ENCODE results near the gene FAM184B. TPM values are rescaled to one million over a fixed set of nuclear protein-coding genes. Genes with fewer than 3 reads are reported as not detected.

The FAM184B gene
- total RNA-seq, 4 donors from 2014 or later = not detected

- H3K27ac ChIP-seq = no peak overlapping the region
- H3K36me3 ChIP-seq = peaks cover 70 to 78% of the 10 kb centered on the region in 2 donors
- H3K4me3 ChIP-seq (replicated peaks in 1 of 3) = no peak overlapping the region
- WGBS, 2 donors = 81 to 91% methylated on average over 7 of the region's 7 CpGs
- no peak for TF ChIP-seq POLR2A (IDR thresholded peaks at IDR 0.05)
- no peak for TF ChIP-seq CTCF (IDR thresholded peaks at IDR 0.05)
- H3K9me3 ChIP-seq = no peaks in the 10 kb centered on the region
- intact Hi-C loops (cut with DNase I) = no loop called here
- no peak for DNase-seq
- H3K27me3 ChIP-seq = no peaks in the 10 kb centered on the region
- H3K4me1 ChIP-seq = peaks cover 0 to 6% of the 10 kb centered on the region in 2 donors
These were observed 157.9 kb downstream of the FAM184B start for GRCh38 chr4:17623451-17624001.

- intact Hi-C loops (cut with DNase I) = loop anchor here (5.0 kb wide), 1 partner anchor 37 kb away; no protein-coding TSS in a partner anchor
- 74 to 79% methylated on average over 7 of the region's 7 CpGs for WGBS, 2 donors
These were observed 161.9 kb downstream of the FAM184B start for GRCh38 chr4:17619416-17620105.

DNA sequence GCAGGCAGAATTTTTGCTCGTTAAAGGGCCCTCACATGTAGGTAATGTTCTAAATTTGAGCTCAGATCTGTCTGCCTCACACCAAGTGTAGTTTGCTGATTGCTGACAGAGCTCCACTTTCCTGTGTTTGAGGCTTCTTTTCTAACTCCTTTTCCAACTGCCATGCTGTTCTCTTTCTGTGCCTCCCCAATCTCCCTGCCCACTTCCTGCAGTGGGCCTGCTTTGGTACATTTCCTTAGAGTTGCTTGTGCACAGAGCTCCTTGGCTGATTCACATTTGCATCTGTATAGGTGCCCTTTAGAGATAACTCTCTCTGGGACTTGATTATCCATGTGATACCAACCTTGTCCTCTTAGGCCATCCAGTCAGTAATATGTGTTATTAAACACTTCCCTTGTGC is 162.5 kb downstream of the FAM184B start:
- intact Hi-C loops (cut with DNase I) = loop anchor here (5.0 kb wide), 1 partner anchor 37 kb away; no protein-coding TSS in a partner anchor
- DNase-seq = no peak
- Histone ChIP-seq H3K27ac (no peak overlapping the region), H3K9me3 (no peaks in the 10 kb centered on the region), H3K27me3 (no peaks in the 10 kb centered on the region), H3K36me3 (peaks cover 27 to 36% of the 10 kb centered on the region in 2 donors), H3K4me1 (peaks cover 18 to 29% of the 10 kb centered on the region in 2 donors), H3K4me3 (replicated peaks in 1 of 3) (no peak overlapping the region)
- TF ChIP-seq CTCF (IDR thresholded peaks at IDR 0.05) = no peak
- TF ChIP-seq POLR2A (IDR thresholded peaks at IDR 0.05) = no peak
- 52 to 76% methylated on average over 1 of the region's 1 CpG for WGBS, 2 donors

More at GRCh38 chr4:17619416-17620105, 161.9 kb downstream of the FAM184B start:
- H3K4me3 ChIP-seq (replicated peaks in 1 of 3) = no peak overlapping the region
- TF ChIP-seq POLR2A (IDR thresholded peaks at IDR 0.05) (no peak), CTCF (IDR thresholded peaks at IDR 0.05) (no peak)
- no peak overlapping the region for H3K27ac ChIP-seq
- peaks cover 18 to 29% of the 10 kb centered on the region in 2 donors for H3K4me1 ChIP-seq
- no peak for DNase-seq
- H3K27me3 ChIP-seq = no peaks in the 10 kb centered on the region
- no peaks in the 10 kb centered on the region for H3K9me3 ChIP-seq
- H3K36me3 ChIP-seq = peaks cover 34 to 42% of the 10 kb centered on the region in 2 donors

GRCh38 chr4:17616283-17616682 is 165.1 kb downstream of the FAM184B start:
- no peak overlapping the region for H3K4me3 ChIP-seq (replicated peaks in 1 of 3)
- 68 to 69% methylated on average over 5 of the region's 5 CpGs for WGBS, 2 donors
- peaks cover 18 to 34% of the 10 kb centered on the region in 2 donors for H3K4me1 ChIP-seq
- TF ChIP-seq CTCF (IDR thresholded peaks at IDR 0.05) = no peak
- TF ChIP-seq POLR2A (IDR thresholded peaks at IDR 0.05) = no peak
- no peaks in the 10 kb centered on the region for H3K27me3 ChIP-seq
- DNase-seq = no peak
- no peak overlapping the region for H3K27ac ChIP-seq
- intact Hi-C loops (cut with DNase I) = loop anchor here (5.0 kb wide), 1 partner anchor 34 kb away; no protein-coding TSS in a partner anchor
- H3K9me3 ChIP-seq = no peaks in the 10 kb centered on the region
- H3K36me3 ChIP-seq = peaks cover 2 to 12% of the 10 kb centered on the region in 2 donors
